CD1c-positive myeloid dendritic cell (primary cell): ENCODE results near the gene HELZ2.
A peak's percentile ranks its signal among the peaks of the same experiment; 100 is the strongest.
"Not testable (repeated sequence)": the region's sequence is repeated elsewhere in the genome, so short reads cannot be mapped to it uniquely, and the experiment has no call there.

Source experiments
- DNase-seq: peaks from one replicate; pipeline ENCODE4 v3.0.0-alpha.2; 2016; ENCODE audit errors: extremely low spot score

HELZ2 gene

DNA sequence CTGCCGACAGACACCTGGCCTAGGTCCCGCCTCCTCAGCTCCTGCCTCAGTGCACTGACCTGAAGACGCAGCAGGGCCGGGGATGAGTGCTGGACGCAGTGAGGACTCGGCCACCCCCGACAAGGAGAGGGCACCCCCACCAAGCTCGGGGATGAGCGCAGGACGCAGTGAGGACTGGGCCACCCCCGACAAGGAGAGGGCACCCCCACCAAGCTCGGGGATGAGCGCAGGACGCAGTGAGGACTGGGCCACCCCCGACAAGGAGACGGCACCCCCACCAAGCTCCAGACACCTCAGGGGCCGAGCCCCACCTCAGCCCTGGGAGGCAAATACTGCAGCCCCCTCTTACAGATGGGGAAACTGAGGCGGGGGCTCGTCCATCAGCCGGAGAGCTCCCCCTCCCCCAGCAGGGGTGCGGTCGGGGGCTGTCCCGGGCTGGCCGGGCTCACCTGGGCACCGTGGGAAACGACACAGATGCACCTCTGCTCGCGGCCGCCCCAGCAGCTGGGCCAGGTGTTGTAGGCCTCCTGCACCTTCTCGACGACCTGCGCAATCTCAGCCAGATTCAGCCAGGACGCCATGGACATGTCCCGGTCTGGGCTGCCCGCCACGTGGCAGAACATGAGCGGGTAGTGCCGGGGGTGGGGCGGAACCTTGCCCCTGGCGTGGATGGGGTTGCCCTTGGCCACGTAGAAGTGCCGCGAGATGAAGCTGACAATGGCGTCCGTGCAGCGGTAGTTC, 7.5 kb downstream of the HELZ2 start:
- no peak for DNase-seq

DNA sequence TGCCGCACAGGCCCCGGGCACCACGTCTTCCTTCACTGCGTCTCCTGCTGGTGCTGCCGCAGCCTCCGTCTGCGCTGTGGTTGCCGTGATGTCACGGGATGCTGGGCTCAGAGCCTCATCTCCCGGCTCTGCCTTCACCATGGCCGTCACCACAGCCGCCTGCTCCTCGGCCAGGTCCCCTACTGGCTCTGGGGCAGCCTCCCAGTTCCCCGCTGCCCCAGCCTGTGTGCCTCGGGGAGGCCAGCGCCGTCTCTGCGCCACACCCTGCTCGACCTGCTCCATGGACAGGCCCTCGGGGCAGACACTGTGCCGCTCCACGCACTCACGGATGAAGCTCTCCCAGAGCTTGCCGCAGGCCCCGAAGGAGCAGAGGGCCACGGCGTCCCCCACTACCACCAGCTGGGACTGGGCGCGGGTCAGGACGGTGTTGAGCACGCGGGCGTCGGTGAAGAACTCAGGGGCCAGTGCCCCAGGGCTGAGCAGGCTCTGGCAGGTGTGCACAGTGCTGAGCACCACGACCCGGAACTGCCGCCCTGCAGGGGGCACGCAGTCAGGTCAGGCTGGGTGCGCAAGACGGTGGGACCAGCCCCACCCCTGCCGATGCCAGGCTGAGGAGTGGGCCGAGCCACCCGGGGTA, 8.2 kb downstream of the HELZ2 start:
- no peak for DNase-seq

DNA sequence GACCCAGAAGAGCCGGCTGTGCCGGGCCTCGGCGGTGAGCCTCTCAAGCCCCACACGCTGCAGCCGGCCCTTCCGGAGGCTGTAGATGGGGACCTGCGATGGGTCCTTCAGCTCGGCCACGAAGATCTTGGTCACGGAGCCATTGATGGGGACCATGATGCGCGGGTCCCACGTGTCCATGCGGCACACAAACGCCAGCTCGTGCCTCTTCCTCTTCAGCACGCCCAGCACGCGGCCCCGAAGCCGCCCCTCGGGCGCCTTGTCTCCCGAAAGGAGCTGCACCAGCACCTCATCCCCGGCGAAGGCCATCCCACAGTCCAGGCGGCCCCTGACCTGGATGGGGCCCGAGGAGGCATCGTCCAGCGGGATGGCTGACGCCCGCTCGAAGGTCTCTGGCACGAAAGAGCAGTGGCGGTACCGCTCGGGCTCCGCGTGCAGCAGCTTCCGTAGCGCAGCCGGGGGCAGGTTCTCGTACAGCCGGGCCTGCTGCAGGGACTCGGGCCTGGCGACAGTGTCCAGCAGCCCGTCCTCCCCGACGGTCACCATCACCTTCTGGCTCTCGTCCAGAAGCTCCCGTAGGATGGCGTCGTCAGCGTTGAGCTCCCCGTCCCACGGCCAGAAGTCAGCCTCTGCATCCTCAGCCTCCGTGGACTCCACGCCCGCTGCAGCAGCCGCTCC, 8.9 kb downstream of the HELZ2 start:
- DNase-seq, result no peak

DNA sequence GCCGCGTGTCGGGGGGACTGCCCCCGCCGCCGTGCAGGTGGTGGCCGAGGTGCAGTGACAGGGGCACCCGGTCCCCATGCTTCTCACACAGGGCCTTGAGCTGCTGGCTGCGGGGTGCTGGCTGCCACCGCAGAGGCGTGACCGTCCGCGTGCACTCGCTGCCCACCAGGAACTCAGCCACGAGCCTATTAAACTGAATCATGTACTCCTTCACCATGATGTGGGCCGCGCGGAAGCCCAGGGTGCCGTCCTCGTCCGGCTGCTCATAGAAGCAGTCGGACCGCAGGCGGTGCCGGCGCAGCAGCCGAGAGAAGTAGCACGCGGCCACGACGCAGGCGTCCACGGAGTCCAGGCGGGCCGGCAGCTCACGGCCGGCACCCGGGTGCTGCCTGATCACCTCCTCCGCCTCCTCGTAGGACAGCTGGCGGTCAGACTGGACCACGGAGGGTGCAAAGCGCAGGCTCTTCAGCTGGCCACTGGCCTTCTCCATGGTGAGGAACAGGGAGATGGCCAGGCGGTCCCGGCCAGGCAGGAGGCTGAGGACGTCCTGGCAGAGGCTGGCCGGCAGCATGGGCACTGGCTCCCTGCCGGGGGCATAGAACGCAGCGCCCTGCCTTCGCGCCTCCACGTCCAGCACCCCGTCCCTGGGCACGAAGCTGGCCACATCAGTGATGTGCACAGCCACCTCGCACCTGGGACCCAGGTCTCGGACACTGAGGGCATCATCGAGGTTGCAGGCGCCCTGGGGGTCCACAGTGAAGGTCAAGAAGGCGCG, 9.8 kb downstream of the HELZ2 start:
- no peak for DNase-seq

DNA sequence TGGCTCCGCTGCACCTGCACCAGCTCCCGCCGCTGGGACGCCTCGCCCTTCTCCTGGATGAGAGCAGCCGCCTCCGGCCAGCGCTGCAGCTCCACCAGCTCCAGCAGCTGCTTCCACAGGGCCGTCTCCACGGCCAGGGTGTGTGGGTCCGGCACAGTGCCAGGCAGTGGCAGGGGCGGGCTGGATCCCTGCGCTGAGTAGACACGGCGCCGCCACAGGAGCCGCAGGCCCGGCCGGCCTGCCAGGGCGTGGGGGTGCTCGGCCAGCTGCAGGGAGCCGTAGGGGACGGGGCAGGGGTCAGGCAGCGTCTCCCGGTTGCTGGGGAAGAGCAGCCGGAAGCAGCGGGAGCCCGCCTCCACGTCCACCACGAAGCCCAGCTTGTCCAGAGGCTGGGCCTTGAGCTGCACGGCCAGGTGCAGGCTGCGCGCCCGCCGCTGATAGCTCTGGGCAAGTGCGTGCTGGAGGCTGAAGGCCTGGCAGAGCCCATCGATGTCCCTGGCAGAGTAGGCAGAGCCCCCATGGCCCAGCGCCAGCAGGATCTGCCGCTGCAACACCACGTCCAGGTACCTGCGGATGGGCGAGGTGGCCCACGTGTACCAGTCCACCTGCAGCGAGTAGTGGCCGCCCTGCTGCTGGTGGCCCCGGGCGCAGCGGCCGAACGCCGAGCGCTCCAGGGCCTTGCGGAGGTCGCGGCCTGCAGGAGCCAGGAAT, 10.7 kb downstream of the HELZ2 start:
- no peak for DNase-seq

DNA sequence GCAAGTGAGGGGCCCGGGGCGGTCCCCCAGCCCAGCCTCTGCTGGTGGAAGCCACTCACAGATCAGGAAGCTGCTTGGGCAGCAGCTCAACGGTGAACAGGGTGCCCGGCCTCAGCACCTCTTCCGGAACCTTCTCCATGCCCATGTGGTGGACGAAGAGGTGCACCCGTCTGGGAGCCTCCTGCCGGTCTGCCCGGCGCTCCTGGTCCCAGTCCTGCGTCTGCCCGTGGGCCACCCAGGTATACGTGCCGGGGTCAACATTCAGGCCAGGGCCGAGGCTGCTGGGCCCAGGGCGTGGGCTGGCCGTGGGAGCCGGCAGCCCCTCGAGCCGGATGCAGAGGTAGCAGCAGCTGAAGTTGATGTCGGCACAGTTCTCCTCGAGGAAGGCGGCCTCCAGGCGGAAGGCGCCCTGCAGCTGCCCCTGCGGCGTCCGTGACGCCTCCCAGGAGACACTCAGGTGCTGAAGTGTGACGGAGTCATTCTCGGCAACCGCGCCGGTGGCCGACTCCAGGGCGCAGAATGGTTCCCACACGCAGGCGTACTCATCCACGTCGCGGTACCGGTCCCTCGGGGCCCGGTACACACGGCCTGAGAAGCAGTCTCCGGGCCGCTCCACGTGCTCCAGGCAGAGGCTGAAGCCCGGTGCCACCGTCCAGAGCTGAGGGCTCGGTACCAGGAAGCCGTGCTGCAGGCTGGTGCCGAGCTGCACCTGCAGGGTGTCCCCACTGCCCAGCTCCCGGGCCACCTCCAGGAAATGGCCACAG, 11.4 kb downstream of the HELZ2 start:
- DNase-seq, result no peak

DNA sequence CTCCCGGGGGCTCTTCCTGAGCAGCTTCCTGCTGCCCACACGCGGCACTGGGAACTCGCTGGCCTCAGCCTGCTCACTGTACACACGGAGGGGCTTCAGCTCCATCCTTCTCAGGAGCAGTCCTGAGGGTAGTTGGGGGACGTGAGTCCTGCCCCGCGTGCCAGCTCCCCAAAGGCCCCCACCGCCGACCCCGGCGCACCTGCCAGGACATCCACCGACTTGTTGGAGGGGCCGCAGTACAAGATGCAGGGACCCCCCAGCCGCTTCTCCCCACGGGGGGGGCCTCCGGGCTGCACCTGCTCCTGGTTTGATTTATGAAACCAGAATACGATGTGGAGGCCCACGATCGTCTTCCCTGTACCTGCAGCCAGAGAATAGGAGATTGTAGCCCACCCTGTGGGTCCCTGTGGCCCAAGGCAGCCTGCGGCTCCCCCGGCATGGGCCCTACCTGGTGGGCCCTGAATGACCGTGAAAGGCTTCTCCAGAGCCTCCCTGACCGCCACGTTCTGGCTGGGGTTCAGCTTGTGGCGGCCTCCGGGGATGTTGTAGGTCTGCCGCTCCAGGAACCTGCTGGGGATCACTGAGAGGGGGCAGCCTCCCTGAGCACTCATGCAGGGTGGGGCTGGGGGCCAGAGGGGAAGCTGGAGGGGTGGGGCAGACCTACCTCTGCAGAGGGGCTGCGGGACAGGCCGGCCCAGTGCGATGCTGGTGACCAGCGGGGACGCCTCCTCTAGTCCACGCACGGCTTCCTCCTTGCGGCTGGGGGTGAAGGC, 12.2 kb downstream of the HELZ2 start:
- no peak for DNase-seq

DNA sequence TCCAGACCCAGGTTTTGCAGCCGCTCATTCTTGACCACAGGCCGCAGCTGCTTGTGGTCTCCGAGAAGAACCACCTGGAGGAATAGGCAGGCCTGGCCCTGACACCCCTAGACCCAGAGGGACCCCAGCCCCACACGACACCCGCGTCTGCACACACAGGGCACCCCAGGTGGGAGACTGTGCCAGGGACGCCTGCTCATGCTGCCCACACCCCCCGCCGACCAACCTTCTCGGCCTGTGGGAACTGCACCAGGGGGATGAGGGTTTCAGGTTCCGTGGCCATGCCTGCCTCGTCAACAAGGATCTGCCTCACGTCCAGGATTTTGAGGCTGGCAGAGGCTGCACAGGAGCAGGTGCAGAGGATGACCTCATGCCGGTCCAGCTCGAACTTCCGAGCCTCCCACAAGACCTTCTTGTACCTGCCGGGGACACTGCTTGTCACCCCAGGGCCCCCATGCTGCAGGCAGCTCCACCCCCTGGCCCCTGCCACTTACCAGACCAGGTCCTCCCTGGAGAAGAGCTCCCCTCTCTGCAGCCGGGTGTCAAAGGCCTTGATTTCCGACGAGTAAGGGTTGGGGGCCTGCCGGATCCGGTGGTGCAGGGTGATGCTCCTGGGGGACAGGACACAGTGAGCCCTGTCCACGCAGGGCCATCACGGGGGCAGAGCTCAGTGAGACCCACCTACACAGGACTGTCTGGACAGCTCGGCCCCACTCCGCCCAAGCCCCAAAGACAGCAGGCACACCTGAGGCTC, 13.0 kb downstream of the HELZ2 start:
- no peak for DNase-seq

DNA sequence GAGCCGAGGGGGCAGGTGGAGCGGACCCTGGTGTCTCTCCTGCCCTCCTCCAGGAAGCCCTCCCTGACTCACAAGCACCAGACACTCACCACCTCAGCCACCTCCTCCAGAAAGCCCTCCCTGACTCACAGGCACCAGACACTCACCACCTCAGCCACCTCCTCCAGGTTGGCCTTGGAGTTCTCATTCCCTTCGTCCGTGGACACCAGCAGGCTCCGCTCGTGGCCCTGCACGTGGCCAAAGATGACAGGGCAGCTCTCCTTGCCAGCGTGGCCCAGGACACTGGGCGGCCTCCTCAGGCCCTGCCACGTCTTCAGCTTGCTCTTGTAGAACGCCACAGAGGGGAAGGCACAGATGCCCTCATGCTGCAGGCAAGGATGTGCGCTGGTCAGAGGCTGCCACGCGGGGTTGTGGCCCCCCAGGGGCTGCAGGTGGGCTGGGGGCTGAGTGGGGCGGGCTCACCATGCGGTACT, 13.7 kb downstream of the HELZ2 start:
- no peak for DNase-seq

DNA sequence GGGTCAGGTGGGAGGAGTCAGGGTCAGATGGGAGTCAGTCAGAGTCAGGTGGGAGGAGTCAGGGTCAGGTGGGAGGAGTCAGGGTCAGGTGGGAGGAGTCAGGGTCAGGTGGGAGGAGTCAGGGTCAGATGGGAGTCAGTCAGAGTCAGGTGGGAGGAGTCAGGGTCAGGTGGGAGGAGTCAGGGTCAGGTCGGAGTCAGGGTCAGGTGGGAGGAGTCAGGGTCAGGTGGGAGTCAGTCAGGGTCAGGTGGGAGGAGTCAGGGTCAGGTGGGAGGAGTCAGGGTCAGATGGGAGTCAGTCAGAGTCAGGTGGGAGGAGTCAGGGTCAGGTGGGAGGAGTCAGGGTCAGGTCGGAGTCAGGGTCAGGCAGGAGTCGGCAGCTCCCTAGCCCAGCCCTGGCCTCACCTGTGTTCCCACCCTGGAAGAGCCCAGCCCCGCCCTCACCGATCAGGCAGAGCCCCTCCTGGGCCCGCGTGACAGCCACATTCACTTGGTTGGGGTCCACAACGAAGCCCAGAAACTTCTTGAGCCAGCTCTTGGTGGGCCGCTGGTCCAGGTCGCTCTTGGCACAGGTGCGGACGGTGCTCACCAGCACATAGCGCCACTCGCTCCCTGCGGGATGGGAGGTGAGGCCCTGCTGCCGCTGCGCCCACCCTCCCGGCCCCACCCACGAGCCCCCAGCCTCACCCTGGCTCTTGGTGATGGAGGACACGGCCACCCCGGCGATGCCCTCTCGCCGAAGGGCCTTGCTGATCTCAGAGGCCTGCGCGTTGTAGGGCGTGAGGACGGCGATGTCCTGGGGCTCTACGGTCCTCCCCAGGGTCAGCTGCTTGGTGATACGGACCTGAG, 14.3 kb downstream of the HELZ2 start:
- not testable (repeated sequence) for DNase-seq

DNA sequence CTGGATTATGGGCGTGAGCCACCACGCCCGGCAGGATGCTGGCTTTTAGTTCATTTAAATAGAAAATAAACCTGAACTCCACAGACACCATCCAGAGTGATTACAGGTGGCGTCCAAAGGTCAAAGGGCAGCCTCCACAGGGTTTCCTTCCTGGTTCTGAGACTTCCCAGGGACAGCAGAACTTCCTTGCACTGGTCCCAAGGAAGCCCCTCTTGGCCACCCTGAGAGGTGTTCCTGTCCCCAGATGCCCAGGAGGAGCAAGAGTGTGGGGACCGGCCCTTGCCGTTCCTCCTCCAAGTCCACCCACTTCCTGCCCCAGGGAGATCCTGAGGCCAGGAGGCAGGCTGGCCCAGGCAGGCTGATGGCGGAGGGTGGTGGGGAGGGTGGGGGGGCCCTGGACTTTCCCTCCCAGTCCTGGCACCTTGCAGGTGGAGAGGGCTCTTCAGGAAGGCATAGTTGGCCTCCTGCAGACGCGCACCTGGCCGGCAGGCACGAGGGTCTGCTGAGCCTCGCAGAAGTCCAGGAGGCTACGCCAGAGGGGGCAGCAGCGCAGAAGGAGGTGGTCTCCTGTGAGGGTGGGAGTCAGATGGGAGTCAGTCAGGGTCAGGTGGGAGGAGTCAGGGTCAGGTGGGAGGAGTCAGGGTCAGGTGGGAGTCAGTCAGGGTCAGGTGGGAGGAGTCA, 15.1 kb downstream of the HELZ2 start:
- no peak for DNase-seq

DNA sequence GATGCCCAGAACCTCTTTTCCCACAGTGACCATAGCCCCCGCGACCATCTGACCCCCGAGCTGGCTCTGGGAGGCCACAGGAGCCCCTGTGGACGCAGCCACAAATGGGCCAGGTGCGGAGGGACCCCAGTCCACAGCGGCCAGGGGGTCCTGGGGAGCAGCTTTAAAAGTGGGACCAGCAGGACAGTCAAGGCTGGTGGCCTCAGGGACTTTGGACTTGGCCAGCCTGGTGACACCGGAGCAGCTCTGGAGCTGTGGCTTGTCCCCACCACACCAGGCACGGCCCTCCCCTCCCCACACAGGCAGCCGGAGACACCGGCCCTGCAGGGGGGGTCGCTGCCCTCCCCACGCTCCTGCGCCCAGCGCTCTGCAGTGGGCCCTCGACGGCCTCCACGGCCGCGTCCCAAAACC, 16.6 kb downstream of the HELZ2 start:
- DNase-seq, result no peak

DNA sequence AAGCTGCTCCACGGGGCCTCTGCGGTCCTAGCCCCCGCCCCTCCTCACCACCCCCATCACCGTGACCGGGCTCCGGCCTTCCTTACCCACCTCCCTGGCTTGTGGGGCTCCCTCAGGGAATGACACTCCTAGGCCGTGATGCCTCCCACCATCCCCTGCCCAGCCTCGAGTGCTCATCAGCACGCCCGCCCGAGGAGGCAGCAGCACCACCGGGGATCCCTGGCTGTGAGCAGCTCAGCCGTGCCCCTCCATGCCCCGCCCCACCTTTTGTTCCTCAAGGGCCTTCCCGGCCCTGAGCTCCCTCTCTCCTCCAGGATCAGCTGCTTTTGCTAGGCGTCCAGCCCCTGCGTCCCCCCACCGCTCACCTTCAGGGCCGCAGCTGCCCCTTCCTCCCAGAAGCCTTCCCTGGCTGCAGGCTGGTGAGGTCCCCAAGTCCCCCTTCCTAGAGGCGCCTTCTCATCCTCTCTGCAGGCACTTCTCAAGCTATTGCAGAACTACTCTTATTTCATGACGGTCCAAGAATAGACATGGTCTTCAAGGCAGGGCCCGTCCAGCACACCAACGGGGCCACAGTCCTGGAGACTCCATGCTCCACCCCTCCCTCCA, 17.1 kb downstream of the HELZ2 start:
- DNase-seq, result no peak

DNA sequence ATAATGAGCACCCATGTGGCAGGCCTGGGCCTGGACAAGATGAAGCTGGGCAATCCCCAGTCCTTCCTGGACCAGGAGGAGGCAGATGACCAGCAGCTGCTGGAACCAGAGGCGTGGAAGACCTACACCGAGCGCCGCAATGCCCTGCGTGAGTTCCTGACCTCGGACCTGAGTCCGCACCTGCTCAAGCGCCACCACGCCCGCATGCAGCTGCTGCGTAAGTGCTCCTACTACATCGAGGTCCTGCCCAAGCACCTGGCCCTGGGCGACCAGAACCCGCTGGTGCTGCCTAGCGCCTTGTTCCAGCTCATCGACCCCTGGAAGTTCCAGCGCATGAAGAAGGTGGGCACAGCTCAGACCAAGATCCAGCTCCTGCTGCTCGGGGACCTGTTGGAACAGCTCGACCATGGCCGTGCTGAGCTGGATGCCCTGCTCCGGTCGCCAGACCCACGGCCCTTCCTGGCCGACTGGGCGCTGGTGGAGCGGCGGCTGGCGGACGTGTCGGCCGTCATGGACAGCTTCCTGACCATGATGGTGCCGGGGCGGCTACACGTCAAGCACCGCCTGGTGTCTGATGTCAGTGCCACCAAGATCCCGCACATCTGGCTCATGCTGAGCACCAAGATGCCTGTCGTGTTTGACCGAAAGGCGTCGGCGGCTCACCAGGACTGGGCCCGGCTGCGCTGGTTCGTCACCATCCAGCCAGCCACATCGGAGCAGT, 18.2 kb downstream of the HELZ2 start:
- DNase-seq, result no peak

DNA sequence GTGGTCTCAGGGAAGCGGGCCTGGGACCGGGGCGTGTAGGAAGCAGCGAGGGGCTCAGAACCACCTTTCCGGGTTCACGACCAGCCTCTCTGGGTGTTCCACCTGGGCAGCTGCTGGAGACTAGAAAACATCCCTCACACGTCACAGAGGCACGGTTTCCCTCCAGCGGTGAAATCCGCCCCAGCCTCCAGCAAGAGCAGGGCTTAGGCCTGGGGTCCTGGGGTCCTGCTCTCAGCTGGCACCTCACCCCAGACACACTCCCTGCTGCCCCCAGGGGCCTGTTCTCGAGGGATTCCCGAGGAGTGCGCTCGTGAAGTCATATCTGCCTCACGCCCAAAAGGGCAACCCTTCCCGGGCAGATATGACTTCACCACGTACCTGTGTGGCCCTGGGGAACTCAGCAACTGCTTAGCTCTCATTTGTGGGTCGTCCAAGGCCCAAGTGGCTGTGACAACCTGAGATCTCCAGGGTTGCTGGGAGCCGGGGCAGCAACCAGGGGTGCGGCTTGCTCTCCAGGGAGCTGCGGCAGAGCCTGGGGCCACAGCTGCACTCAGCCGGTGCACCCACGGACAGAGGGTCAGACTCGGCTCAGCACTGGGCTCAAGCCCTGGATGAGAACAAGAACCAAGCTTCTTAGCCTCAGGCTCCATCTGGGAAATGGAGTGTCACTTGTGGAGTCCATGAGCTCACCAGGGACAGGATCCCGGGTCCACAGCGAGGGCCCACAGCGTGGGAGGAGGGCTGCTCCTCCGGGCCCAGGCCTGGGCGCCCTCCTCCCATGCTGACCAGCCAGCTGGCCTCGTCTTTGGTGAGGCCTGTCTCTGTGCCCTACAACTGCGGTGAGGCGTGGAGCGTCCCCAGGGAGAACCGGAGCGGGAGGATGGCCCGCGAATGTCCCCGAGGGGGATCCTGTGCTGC, 19.4 kb downstream of the HELZ2 start:
- no peak for DNase-seq

DNA sequence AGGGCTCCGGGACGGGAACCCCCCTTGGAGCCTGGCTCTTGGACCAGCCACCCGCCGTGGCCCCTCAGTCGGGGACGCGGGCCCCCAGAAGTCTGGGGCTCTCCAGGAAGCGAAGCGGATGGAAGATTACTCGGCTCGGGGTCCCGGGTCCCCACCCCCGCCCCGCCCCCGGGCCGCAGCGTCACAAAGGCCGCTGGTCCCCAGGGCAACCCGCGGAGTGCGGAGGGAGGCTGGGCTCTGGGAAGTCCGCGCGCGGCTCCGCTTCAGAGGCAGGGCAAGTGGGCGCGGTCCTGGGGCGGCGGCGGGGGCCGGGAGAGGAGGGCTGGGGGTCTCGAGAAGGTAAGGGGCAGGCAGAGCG, 20.1 kb downstream of the HELZ2 start, which contains the start of gene FNDC11:
TSS of gene FNDC11 (plus strand) at position 227 of the 358 bp plus-strand sequence. CDS start 1,505 bp downstream, outside the sequence.
- peak; percentile 49 for DNase-seq
